Panc1 (cell line): ENCODE results near the gene EIPR1.

Experiments
- CTCF ChIP-seq: fragments of 450-650 bp; IDR thresholded peaks from 2 replicates; pipeline ENCODE4 v1.5.1; 2017; ENCODE audit warnings: mild to moderate bottlenecking
- POLR2AphosphoS5 ChIP-seq: IDR thresholded peaks from 2 replicates; pipeline ENCODE4 v1.6.1; 2012; ENCODE audit warnings: mild to moderate bottlenecking, low read depth, low read length, moderate library complexity
- REST ChIP-seq, 2 experiments: IDR thresholded peaks; 2 replicates each; pipeline ENCODE4 v1.6.1; 2011 to 2012; ENCODE audit warnings: low read depth in 2 of 2, control low read depth in 1 of 2, low read length in 1 of 2, mild to moderate bottlenecking in 1 of 2, moderate library complexity in 1 of 2; ENCODE audit not compliant: insufficient read depth in 1 of 2
- SIN3A ChIP-seq: IDR thresholded peaks from 2 replicates; pipeline ENCODE4 v1.6.1; 2012; ENCODE audit warnings: low read depth, mild to moderate bottlenecking, low read length, moderate library complexity, borderline replicate concordance; ENCODE audit not compliant: insufficient read depth

- no peak for TF ChIP-seq CTCF
- TF ChIP-seq REST (IDR thresholded peaks at IDR 0.05; ENCODE audit: insufficient read depth in 1 of 2, low read depth in 2 of 2, low read length in 1 of 2), result no peak
- no peak for TF ChIP-seq SIN3A
- TF ChIP-seq POLR2AphosphoS5, result no peak
Observed at GRCh38 chr2:3212984-3213383, 164.6 kb downstream of the EIPR1 start.
